K562 (cell line): ENCODE data around the gene DDX41. TPM values are rescaled to one million over a fixed set of nuclear protein-coding genes. Genes with fewer than 3 reads are reported as not detected.

Experiments used
- ATAC-seq: fragments of 200-7000 bp; cut with Tn5 transposase; 3 replicates; pipeline ENCODE4 v1.9.1; 2020; ENCODE audit warnings: moderate library complexity
- BruUV-seq: library from RNA; stranded (reverse); fragments of 400-500 nt; replicated peaks from 2 replicates; lab custom pipeline; 2021; lab: Mats Ljungman, UMichigan
- CTCF ChIA-PET: fragments of 300-600 bp; formaldehyde crosslinking; extraction: SDS; loops from one replicate; lab custom pipeline; 2021; ENCODE audit warnings: low intra/inter-chr PET ratio; lab: Yijun Ruan, JAX
- POLR2A ChIA-PET: fragments of 300-600, 350-650 bp; sonication (Branson Sonifier 250); formaldehyde crosslinking; extraction: SDS; loops from one replicate; lab custom pipeline; 2021; ENCODE audit warnings: antibody characterized with exemption, inconsistent platforms; lab: Yijun Ruan, JAX
- DNase-seq, 4 experiments: peaks; one replicate each; pipeline versions ENCODE4 v3.0.0 to v3.0.0-alpha.2; 2011 to 2018; ENCODE audit warnings: low spot score in 3 of 4, mixed read lengths in 3 of 4; ENCODE audit errors: extremely low read depth in 1 of 4
- FAIRE-seq: peaks from 2 replicates; lab custom pipeline; 2011; peaks lifted over from hg19 to GRCh38; lab: Jason Lieb, UNC
- H2AFZ ChIP-seq: 2 replicates; pipeline ENCODE4 v1.6.0; 2011; ENCODE audit warnings: low read depth, low read length, control low read depth, inconsistent platforms
- H3K27ac ChIP-seq: fragments of 200-600 bp; 3 replicates; pipeline ENCODE4 v1.8.0; 2011; ENCODE audit warnings: low read depth, mild to moderate bottlenecking, control low read depth, inconsistent platforms, low read length, moderate library complexity, mixed read lengths; ENCODE audit errors: extremely low read depth
- H3K27me3 ChIP-seq, 2 experiments: fragments of 300-600 bp in 1 of 2; 2 replicates in 1 of 2; 3 replicates in 1 of 2; pipeline versions ENCODE4 v1.6.0 to v1.8.0; 2011; ENCODE audit warnings: inconsistent platforms in 2 of 2, low read length in 2 of 2, mild to moderate bottlenecking in 1 of 2, mixed read lengths in 1 of 2, moderate library complexity in 1 of 2; ENCODE audit not compliant: control insufficient read depth in 2 of 2, insufficient read depth in 2 of 2
- H3K36me3 ChIP-seq: fragments of 300-600 bp; 3 replicates; pipeline ENCODE4 v1.8.0; 2011; ENCODE audit warnings: mild to moderate bottlenecking, low read length, inconsistent platforms; ENCODE audit not compliant: control insufficient read depth, insufficient read depth
- H3K4me1 ChIP-seq, 2 experiments: fragments of 200-600 bp in 1 of 2; replicated peaks in 1 of 2; 2 replicates in 1 of 2; 3 replicates in 1 of 2; pipeline versions ENCODE4 v1.5.1 to v1.8.0; 2011; ENCODE audit warnings: inconsistent platforms in 2 of 2, low read length in 2 of 2, mild to moderate bottlenecking in 1 of 2, mixed read lengths in 1 of 2, moderate library complexity in 1 of 2; ENCODE audit not compliant: control insufficient read depth in 2 of 2, insufficient read depth in 2 of 2
- H3K4me2 ChIP-seq: 2 replicates; pipeline ENCODE4 v1.6.1; 2011; ENCODE audit warnings: low read length, control low read depth, inconsistent platforms, mixed read lengths; ENCODE audit not compliant: insufficient read depth
- H3K4me3 ChIP-seq: fragments of 200-600 bp; sonication (generic), shearing (Covaris generic); 2 replicates; pipeline ENCODE4 v1.5.1; 2016; ENCODE audit warnings: control low read depth, inconsistent platforms
- H3K79me2 ChIP-seq: fragments of 200-600 bp; 3 replicates; pipeline ENCODE4 v1.8.0; 2011; ENCODE audit warnings: low read length, inconsistent platforms; ENCODE audit not compliant: control insufficient read depth, insufficient read depth
- H3K9ac ChIP-seq, 2 experiments: 2 replicates each; pipeline versions ENCODE4 v1.6.0 to v1.6.1; 2011; ENCODE audit warnings: low read depth in 2 of 2, low read length in 2 of 2, control low read depth in 1 of 2, inconsistent platforms in 1 of 2, mild to moderate bottlenecking in 1 of 2, mixed read lengths in 1 of 2; ENCODE audit not compliant: insufficient read depth in 1 of 2
- H3K9me1 ChIP-seq: one replicate; pipeline ENCODE4 v1.6.0; 2011; ENCODE audit warnings: inconsistent platforms, mild to moderate bottlenecking, low read length, moderate library complexity; ENCODE audit not compliant: control insufficient read depth, insufficient read depth
- H3K9me3 ChIP-seq: replicated peaks from 2 replicates; pipeline ENCODE4 v1.5.1; 2011; ENCODE audit warnings: low read depth, low read length, inconsistent platforms; ENCODE audit not compliant: control insufficient read depth, insufficient read depth
- H4K20me1 ChIP-seq: replicated peaks from 2 replicates; pipeline ENCODE4 v1.6.1; 2011; ENCODE audit warnings: low read length, inconsistent platforms, mixed read lengths; ENCODE audit not compliant: control insufficient read depth, insufficient read depth
- C11orf30 ChIP-seq: fragments of 450-650 bp; IDR thresholded peaks from 2 replicates; pipeline ENCODE4 v1.6.1; 2016; ENCODE audit warnings: low read depth, mild to moderate bottlenecking
- FOXK2 ChIP-seq, 2 experiments: fragments of 450-650 bp; IDR thresholded peaks in 1 of 2; conservative IDR thresholded peaks in 1 of 2; 2 replicates each; pipeline ENCODE4 v1.6.1; 2016; ENCODE audit warnings: low read depth in 2 of 2, mild to moderate bottlenecking in 1 of 2
- MAFF ChIP-seq: IDR thresholded peaks from 2 replicates; pipeline ENCODE4 v1.6.1; 2012; ENCODE audit warnings: low read length, improper control_type of control experiment
- MAFG ChIP-seq: fragments of 450-650 bp; conservative IDR thresholded peaks from 2 replicates; pipeline ENCODE4 v1.6.1; 2016; ENCODE audit warnings: missing genetic modification characterization, missing compliant biosample characterization
- MAFK ChIP-seq: IDR thresholded peaks from 2 replicates; pipeline ENCODE4 v1.6.1; 2011; ENCODE audit warnings: low read length, improper control_type of control experiment
- RAD21 ChIP-seq, 2 experiments: fragments of 250-450 bp in 1 of 2; fragments of 450-650 bp in 1 of 2; sonication (Bioruptor Pico) in 1 of 2; formaldehyde crosslinking in 1 of 2; IDR thresholded peaks in 1 of 2; conservative IDR thresholded peaks in 1 of 2; 2 replicates each; pipeline versions ENCODE4 v1.4.0 to v1.8.0; 2020 to 2022; ENCODE audit warnings: mild to moderate bottlenecking in 2 of 2, moderate library complexity in 1 of 2
- ZNF316 ChIP-seq: fragments of 450-650 bp; IDR thresholded peaks from 2 replicates; pipeline ENCODE4 v1.6.1; 2016
- WGBS: fragments of 100-300 bp; shearing (Covaris generic); methylation state at CpG from one replicate; pipeline ENCODE4 v1.1.6; 2016; ENCODE audit warnings: low coverage, mixed read lengths; ENCODE audit not compliant: insufficient coverage; ENCODE audit errors: missing lambda C conversion rate; 5-methylcytosine and 5-hydroxymethylcytosine counted together
- in situ Hi-C: fragments of 300-500 bp; cut with MboI; formaldehyde crosslinking; loops from 4 replicates; pipeline ENCODE4 v1.15.0; 2018; ENCODE audit warnings: inconsistent platforms, mixed read lengths
- intact Hi-C: fragments of 100-400 bp; cut with micrococcal nuclease; formaldehyde crosslinking; loops from 2 replicates; pipeline ENCODE4 v1.14.2; 2022
- polyA plus RNA-seq, 8 experiments: library from polyadenylated mRNA; depleted of rRNA in 4 of 8; stranded (reverse) in 5 of 8; unstranded in 3 of 8; fragments of >200 nt; fragmentation: Nextera tagmentation in 2 of 8; fragmentation: Illumina TruSeq in 1 of 8; extraction: Ambion mirVana in 2 of 8; extraction: Trizol in 1 of 8; gene quantifications; 2 replicates each; pipeline versions ENCODE4 v1.2.1 to v1.2.3, GENCODE V29; 2011 to 2014; ENCODE audit warnings: inconsistent platforms in 1 of 8, missing spikeins in 1 of 8
- total RNA-seq, 7 experiments: library from RNA; depleted of rRNA in 6 of 7; stranded (reverse); fragments of >200 nt in 6 of 7; fragmentation: Illumina TruSeq in 2 of 7; extraction: Trizol in 2 of 7; gene quantifications; 2 replicates each; pipeline versions ENCODE4 v1.2.1 to v1.2.3, GENCODE V29; 2011 to 2021; ENCODE audit warnings: low replicate concordance in 1 of 7

Gene DDX41
- total and polyA plus RNA-seq, 9 of the 15 experiments (the other 6 are each of a cell fraction or from before 2014, with no cell fraction given) = 38.2 to 284 (median 116) TPM

DNA sequence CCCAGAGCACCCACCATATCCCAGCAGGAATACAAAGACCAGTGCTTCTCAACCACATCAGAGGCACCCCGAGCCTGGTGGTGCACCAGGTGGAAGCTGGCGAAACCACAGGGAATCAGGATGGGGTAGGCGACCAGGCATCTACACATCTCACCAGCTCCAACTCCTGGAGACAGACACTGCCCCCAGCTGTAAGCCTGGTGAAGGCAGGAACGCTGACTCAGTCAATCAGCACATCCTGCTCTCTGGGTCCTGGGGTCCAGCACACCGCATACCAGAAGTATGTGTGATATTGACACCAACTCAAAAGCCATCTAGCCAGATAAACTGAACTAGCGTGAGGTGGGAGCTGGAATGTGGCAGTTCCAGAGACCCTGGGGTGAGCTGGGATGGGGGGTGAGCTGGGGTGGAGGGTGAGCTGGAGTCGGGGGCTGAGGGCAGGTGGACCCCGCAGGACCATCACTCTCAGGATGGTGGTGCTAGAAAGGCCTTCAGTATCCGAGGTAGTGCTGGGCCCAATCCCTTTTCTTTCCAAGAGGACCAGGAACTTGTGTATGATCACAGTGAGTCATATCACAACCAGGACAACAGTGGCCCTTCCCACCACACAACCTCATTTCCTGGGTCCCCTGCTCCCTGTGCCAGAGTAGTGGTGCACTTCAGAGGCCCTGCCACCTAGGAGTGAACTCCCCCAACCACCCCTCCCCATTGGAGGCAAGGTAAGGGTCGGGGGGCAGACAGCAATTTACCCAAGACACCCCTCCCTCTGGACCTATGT is 45.8 kb downstream of the DDX41 start:
- Histone ChIP-seq H3K79me2 (peaks cover 36% of the 10 kb centered on the region), H3K27me3 (no peaks in the 10 kb centered on the region), H2AFZ (no peak overlapping the region), H3K9me1 (no peaks in the 10 kb centered on the region), H3K9ac (peak overlapping the region in 1 of 2 experiments; percentile 1; a peak in 1 of 4 replicates), H3K36me3 (peaks cover 47% of the 10 kb centered on the region; the same call in 2 of the 3 replicates), H3K27ac (no peak overlapping the region), H3K4me2 (no peak overlapping the region), H3K4me1 (peaks cover 14 to 61% of the 10 kb centered on the region in 2 experiments), H3K9me3 (no peaks in the 10 kb centered on the region), H4K20me1 (no peaks in the 10 kb centered on the region; the same call in 1 of the 2 replicates), H3K4me3 (no peak overlapping the region)
- POLR2A ChIA-PET = interaction anchor here (0.6 to 1.6 kb wide), 2 partner anchors 9 to 75 kb away, joined by 3 to 4 read pairs; no protein-coding TSS in a partner anchor
- CTCF ChIA-PET = no interaction called here
- in situ Hi-C loops = no loop called here
- intact Hi-C loops = no loop called here
- FAIRE-seq (no peak), DNase-seq (no peak), ATAC-seq (no peak)
- BruUV-seq = no TSS peak
- no peak for TF ChIP-seq FOXK2 (conservative IDR thresholded peaks at IDR 0.05 in 1 of 2, IDR thresholded peaks at IDR 0.05 in 1 of 2; ENCODE audit: low read depth in 2 of 2)
- peak; percentile 85 for TF ChIP-seq ZNF316
- TF ChIP-seq RAD21 (CRISPR knock-in tag; conservative IDR thresholded peaks at IDR 0.05 in 1 of 2, IDR thresholded peaks at IDR 0.05 in 1 of 2) = no peak
- peak; percentile 15; the same call in 1 of the 2 replicates for TF ChIP-seq MAFG (tag)
- TF ChIP-seq MAFK = peak; percentile 11; the same call in 1 of the 2 replicates
- peak; percentile 63 for TF ChIP-seq C11orf30
- peak; percentile 24; the same call in 1 of the 2 replicates for TF ChIP-seq MAFF
- 94% methylated on average over 7 of the region's 10 CpGs for WGBS
